H1 (cell line): Measurements from ENCODE around the gene SYT14. TPM values are rescaled to one million over a fixed set of nuclear protein-coding genes. Genes with fewer than 3 reads are reported as not detected.

ENCODE experiments used
- CTCF ChIA-PET: fragments of 300-600 bp; sonication (Branson Sonifier 250); formaldehyde crosslinking; loops from one replicate; lab custom pipeline; 2021; ENCODE audit not compliant: partially characterized antibody; lab: Charles Lee
- POLR2A ChIA-PET: fragments of 300-600 bp; sonication (Branson Sonifier 250); formaldehyde crosslinking; loops from one replicate; lab custom pipeline; 2021; ENCODE audit warnings: inconsistent platforms; ENCODE audit not compliant: partially characterized antibody; lab: Charles Lee
- DNase-seq, 2 experiments: peaks; one replicate each; pipeline versions ENCODE4 v3.0.0 to v3.0.0-alpha.2; 2010 to 2022; ENCODE audit warnings: low spot score in 2 of 2, low read depth in 1 of 2, mixed read lengths in 1 of 2
- FAIRE-seq: peaks from 2 replicates; lab custom pipeline; 2011; peaks lifted over from hg19 to GRCh38; lab: Jason Lieb, UNC
- H2AFZ ChIP-seq: 2 replicates; pipeline ENCODE4 v1.8.1; 2012; ENCODE audit warnings: low read length, inconsistent platforms
- H2AK5ac ChIP-seq: 2 replicates; pipeline ENCODE4 v1.6.1; 2013; ENCODE audit warnings: low read depth, low read length
- H2BK120ac ChIP-seq: replicated peaks from 2 replicates; pipeline ENCODE3; 2013; ENCODE audit warnings: low read depth, low read length, inconsistent platforms
- H2BK12ac ChIP-seq: 2 replicates; pipeline ENCODE4 v1.6.1; 2013; ENCODE audit warnings: low read depth, low read length
- H2BK15ac ChIP-seq: 2 replicates; pipeline ENCODE4 v1.6.1; 2013; ENCODE audit warnings: low read length
- H2BK20ac ChIP-seq: 2 replicates; pipeline ENCODE4 v1.6.1; 2013; ENCODE audit warnings: low read length
- H2BK5ac ChIP-seq: 2 replicates; pipeline ENCODE4 v1.6.1; 2013; ENCODE audit warnings: low read depth, low read length
- H3K14ac ChIP-seq: 2 replicates; pipeline ENCODE4 v1.6.1; 2013; ENCODE audit warnings: inconsistent platforms; ENCODE audit not compliant: insufficient read length
- H3K18ac ChIP-seq: 2 replicates; pipeline ENCODE4 v1.6.1; 2013; ENCODE audit warnings: low read length; ENCODE audit errors: extremely low read depth
- H3K23ac ChIP-seq: 2 replicates; pipeline ENCODE4 v1.6.1; 2013; ENCODE audit warnings: inconsistent platforms; ENCODE audit not compliant: insufficient read length
- H3K23me2 ChIP-seq: 2 replicates; pipeline ENCODE4 v1.6.1; 2013; ENCODE audit warnings: low read depth, low read length
- H3K27ac ChIP-seq: 2 replicates; pipeline ENCODE4 v1.6.1; 2011; ENCODE audit warnings: low read depth, low read length, inconsistent platforms
- H3K27me3 ChIP-seq, 4 experiments: replicated peaks in 1 of 4; 1 replicate in 1 of 4; 2 replicates in 3 of 4; pipeline versions ENCODE4 v1.6.1 to v1.8.1; 2011 to 2013; ENCODE audit warnings: low read length in 3 of 4, mild to moderate bottlenecking in 3 of 4, inconsistent platforms in 2 of 4, mixed read lengths in 2 of 4, moderate library complexity in 1 of 4; ENCODE audit not compliant: control insufficient read depth in 3 of 4, insufficient read depth in 3 of 4; ENCODE audit errors: extremely low read depth in 1 of 4
- H3K36me3 ChIP-seq, 4 experiments: 2 replicates each; pipeline versions ENCODE4 v1.6.1 to v1.8.1; 2011 to 2013; ENCODE audit warnings: mild to moderate bottlenecking in 4 of 4, low read length in 3 of 4, moderate library complexity in 2 of 4, control low read depth in 1 of 4, inconsistent platforms in 1 of 4; ENCODE audit not compliant: insufficient read depth in 4 of 4, control insufficient read depth in 2 of 4
- H3K4ac ChIP-seq: replicated peaks from 2 replicates; pipeline ENCODE3; 2013; ENCODE audit warnings: low read length, low read depth, mixed read lengths, inconsistent platforms; ENCODE audit not compliant: insufficient read length
- H3K4me1 ChIP-seq, 4 experiments: replicated peaks in 1 of 4; 1 replicate in 1 of 4; 2 replicates in 3 of 4; pipeline versions ENCODE4 v1.6.1 to v1.8.1; 2011 to 2013; ENCODE audit warnings: low read length in 3 of 4, inconsistent platforms in 2 of 4, mixed read lengths in 1 of 4; ENCODE audit not compliant: insufficient read depth in 4 of 4, control insufficient read depth in 3 of 4
- H3K4me2 ChIP-seq, 2 experiments: 2 replicates each; pipeline versions ENCODE4 v1.6.1 to v1.8.1; 2011 to 2013; ENCODE audit warnings: low read depth in 2 of 2, low read length in 2 of 2, control low read depth in 1 of 2, inconsistent platforms in 1 of 2, mild to moderate bottlenecking in 1 of 2; ENCODE audit not compliant: insufficient read depth in 1 of 2
- H3K4me3 ChIP-seq, 4 experiments: fragments of 200-600, 300-600 bp in 1 of 4; sonication (generic), shearing (Covaris generic), sonication (Bioruptor Twin) in 1 of 4; 2 replicates each; pipeline versions ENCODE4 v1.5.1 to v1.8.1; 2011 to 2016; ENCODE audit warnings: low read length in 4 of 4, low read depth in 3 of 4, control low read depth in 2 of 4, inconsistent platforms in 2 of 4, mild to moderate bottlenecking in 2 of 4, mixed read lengths in 1 of 4, moderate library complexity in 1 of 4; ENCODE audit not compliant: insufficient read depth in 2 of 4; ENCODE audit errors: extremely low read depth in 1 of 4
- H3K56ac ChIP-seq: replicated peaks from 2 replicates; pipeline ENCODE3; 2013; ENCODE audit warnings: low read depth, mild to moderate bottlenecking, mixed read lengths, low read length, inconsistent platforms; ENCODE audit not compliant: insufficient read length
- H3K79me1 ChIP-seq: 2 replicates; pipeline ENCODE4 v1.6.1; 2013; ENCODE audit warnings: low read depth, low read length, control low read depth
- H3K79me2 ChIP-seq, 2 experiments: 2 replicates each; pipeline versions ENCODE4 v1.6.1 to v1.8.1; 2012 to 2013; ENCODE audit warnings: low read length in 2 of 2, mild to moderate bottlenecking in 2 of 2, inconsistent platforms in 1 of 2; ENCODE audit not compliant: insufficient read depth in 2 of 2, control insufficient read depth in 1 of 2
- H3K9ac ChIP-seq, 4 experiments: replicated peaks in 1 of 4; 1 replicate in 1 of 4; 2 replicates in 3 of 4; pipeline versions ENCODE4 v1.6.1 to v1.8.1; 2011 to 2013; ENCODE audit warnings: low read depth in 3 of 4, low read length in 3 of 4, control low read depth in 2 of 4, mild to moderate bottlenecking in 2 of 4, moderate library complexity in 2 of 4, inconsistent platforms in 1 of 4; ENCODE audit errors: extremely low read depth in 1 of 4
- H3K9me3 ChIP-seq, 2 experiments: 2 replicates each; pipeline versions ENCODE4 v1.6.1 to v1.8.1; 2012 to 2013; ENCODE audit warnings: mild to moderate bottlenecking in 2 of 2, moderate library complexity in 2 of 2, control low read depth in 1 of 2, inconsistent platforms in 1 of 2, low read depth in 1 of 2, low read length in 1 of 2, mixed read lengths in 1 of 2; ENCODE audit not compliant: insufficient read depth in 2 of 2
- H4K20me1 ChIP-seq, 2 experiments: replicated peaks in 1 of 2; 2 replicates each; pipeline versions ENCODE3 to v1.8.1; 2011 to 2013; ENCODE audit warnings: inconsistent platforms in 2 of 2, low read length in 2 of 2, mild to moderate bottlenecking in 1 of 2; ENCODE audit not compliant: insufficient read depth in 2 of 2, control insufficient read depth in 1 of 2
- H4K5ac ChIP-seq: 2 replicates; pipeline ENCODE4 v1.6.1; 2013; ENCODE audit warnings: low read length, low read depth, mixed read lengths, inconsistent platforms; ENCODE audit not compliant: insufficient read length
- H4K8ac ChIP-seq: 2 replicates; pipeline ENCODE4 v1.8.0; 2013; ENCODE audit warnings: mild to moderate bottlenecking, moderate library complexity, low read length, inconsistent platforms; ENCODE audit not compliant: insufficient read depth; ENCODE audit errors: extremely low read depth
- H4K91ac ChIP-seq: replicated peaks from 2 replicates; pipeline ENCODE3; 2013; ENCODE audit warnings: low read length, mixed read lengths, inconsistent platforms; ENCODE audit not compliant: insufficient read length
- CHD1 ChIP-seq: IDR thresholded peaks from 2 replicates; pipeline ENCODE4 v1.6.1; 2012; ENCODE audit warnings: low read depth, low read length, improper control_type of control experiment
- MAX ChIP-seq: IDR thresholded peaks from 2 replicates; pipeline ENCODE4 v1.6.1; 2012; ENCODE audit warnings: inconsistent platforms
- PHF8 ChIP-seq: fragments of 200-600 bp; sonication (generic); conservative IDR thresholded peaks from 2 replicates; pipeline ENCODE4 v1.7.1; 2012; ENCODE audit warnings: low read depth, mild to moderate bottlenecking, inconsistent platforms, low read length, moderate library complexity
- SP1 ChIP-seq: IDR thresholded peaks from 2 replicates; pipeline ENCODE4 v1.6.1; 2011; ENCODE audit warnings: low read depth, low read length
- TBP ChIP-seq: IDR thresholded peaks from 2 replicates; pipeline ENCODE4 v1.6.1; 2011; ENCODE audit warnings: low read depth, low read length, improper control_type of control experiment
- WGBS, 2 experiments: shearing (Covaris generic) in 1 of 2; methylation state at CpG; one replicate each; pipeline versions ENCODE4 v1.1.6 to v1.1.7; 2013 to 2015; ENCODE audit warnings: low lambda C conversion rate in 2 of 2, mixed read lengths in 2 of 2, inconsistent platforms in 1 of 2, low coverage in 1 of 2, missing lambda C conversion rate in 1 of 2; ENCODE audit not compliant: insufficient replicate concordance in 2 of 2, insufficient coverage in 1 of 2, insufficient read length in 1 of 2; ENCODE audit errors: extremely low coverage in 1 of 2, missing lambda C conversion rate in 1 of 2; 5-methylcytosine and 5-hydroxymethylcytosine counted together
- polyA plus RNA-seq, 7 experiments: library from polyadenylated mRNA; depleted of rRNA in 3 of 7; stranded (reverse) in 5 of 7; unstranded in 2 of 7; fragments of >200 nt in 5 of 7; fragments of 200-250 nt in 2 of 7; gene quantifications; 1 replicate in 5 of 7; 2 replicates in 1 of 7; 4 replicates in 1 of 7; pipeline versions ENCODE4 v1.2.1 to v1.2.3, GENCODE V29; 2011 to 2013; ENCODE audit warnings: missing spikeins in 2 of 7, mixed read lengths in 2 of 7
- total RNA-seq: library from RNA; stranded (reverse); fragmentation: NEBNext Ultra II Directional; extraction: Animal tissue kit (Norgen Biotek cat#: 25700); gene quantifications from 2 replicates; pipeline ENCODE4 v1.2.1, GENCODE V29; 2021
- TF ChIP-seq, protein P1 (sequence below): IDR thresholded peaks from 2 replicates; pipeline ENCODE4 v1.6.1; 2011; ENCODE audit warnings: low read depth, mild to moderate bottlenecking, low read length; ENCODE audit not compliant: insufficient read depth

Gene SYT14
- total and polyA plus RNA-seq, 2 of the 8 experiments (the other 6 are each of a cell fraction or from before 2014, with no cell fraction given): 2.3 to 18.4 TPM

- Histone ChIP-seq H4K8ac (no peak overlapping the region), H3K4ac (no peak overlapping the region), H3K36me3 (no peaks in the 10 kb centered on the region), H3K4me2 (no peak overlapping the region), H2BK12ac (no peak overlapping the region), H3K9me3 (no peaks in the 10 kb centered on the region; a peak in 1 of 4 replicates), H3K56ac (no peak overlapping the region), H3K14ac (no peak overlapping the region), H2BK15ac (no peak overlapping the region), H2AK5ac (no peak overlapping the region), H3K27ac (no peak overlapping the region), H3K23ac (no peak overlapping the region), H3K9ac (no peak overlapping the region), H3K4me1 (no peaks in the 10 kb centered on the region), H3K18ac (no peak overlapping the region), H4K91ac (no peak overlapping the region), H4K20me1 (no peaks in the 10 kb centered on the region), H3K79me2 (no peaks in the 10 kb centered on the region), H3K27me3 (no peaks in the 10 kb centered on the region), H2BK5ac (no peak overlapping the region), H2AFZ (no peak overlapping the region), H4K5ac (no peak overlapping the region), H3K4me3 (no peak overlapping the region), H2BK120ac (no peak overlapping the region), H2BK20ac (no peak overlapping the region), H3K79me1 (no peaks in the 10 kb centered on the region), H3K23me2 (no peaks in the 10 kb centered on the region)
- WGBS, 2 experiments: 95% methylated on average over 1 of the region's 1 CpG; no CpG with 5 or more reads in 1 of the 2 experiments
- ChIA-PET POLR2A (interaction anchor here (3.4 kb wide), 1 partner anchor 321 kb away, joined by 11 read pairs; no protein-coding TSS in a partner anchor), CTCF (interaction anchor here (0.5 to 0.6 kb wide), 2 partner anchors 30 to 175 kb away, joined by 3 read pairs; no protein-coding TSS in a partner anchor)
- TF ChIP-seq, protein P1, sequence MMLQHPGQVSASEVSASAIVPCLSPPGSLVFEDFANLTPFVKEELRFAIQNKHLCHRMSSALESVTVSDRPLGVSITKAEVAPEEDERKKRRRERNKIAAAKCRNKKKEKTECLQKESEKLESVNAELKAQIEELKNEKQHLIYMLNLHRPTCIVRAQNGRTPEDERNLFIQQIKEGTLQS: no peak
- TF ChIP-seq SP1 (no peak), CHD1 (no peak), TBP (no peak), MAX (no peak), PHF8 (no peak)
- DNase-seq: no peak
- FAIRE-seq: no peak
Measured at GRCh38 chr1:210053126-210053525, 115.1 kb downstream of the SYT14 start.
